ENCODE measurements around the gene GRID2. TPM values are rescaled to one million over a fixed set of nuclear protein-coding genes. Genes with fewer than 3 reads are reported as not detected.

The GRID2 gene
- total and polyA plus RNA-seq, 9 of the 15 experiments (the other 6 are each of a cell fraction or from before 2014, with no cell fraction given), result 0.04 TPM; not detected in 7

DNA sequence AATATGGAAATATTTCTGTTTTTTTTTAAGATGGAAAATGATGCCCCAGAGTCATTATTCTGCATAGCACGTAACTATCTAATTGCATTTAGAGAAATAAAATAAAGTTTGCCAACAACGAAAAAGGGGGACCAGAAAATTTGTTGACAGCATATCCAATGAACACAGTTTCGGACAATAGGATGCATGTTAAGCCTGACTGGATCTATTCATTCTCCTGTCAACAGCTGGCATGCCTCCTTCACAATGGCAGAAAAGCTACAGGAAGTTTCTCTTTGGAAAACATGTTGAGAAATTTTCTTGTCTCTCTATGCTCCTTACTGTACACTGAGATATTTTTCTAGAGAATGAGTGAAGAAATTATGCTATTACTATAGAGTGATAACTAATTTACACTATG, 262.5 kb downstream of the GRID2 start:
- WGBS (ENCODE audit: insufficient coverage, low coverage, missing lambda C conversion rate), result 0% methylated on average over 3 of the region's 3 CpGs

More for the DNA sequence above, 262.5 kb downstream of the GRID2 start:
- ATAC-seq, result no peak
- Histone ChIP-seq H3K4me1 (replicated peaks in 1 of 2; ENCODE audit: control insufficient read depth in 2 of 2, insufficient read depth in 2 of 2, low read length in 2 of 2) (no peaks in the 10 kb centered on the region), H2AFZ (ENCODE audit: low read depth, low read length) (no peak overlapping the region), H3K36me3 (ENCODE audit: control insufficient read depth, insufficient read depth, low read length) (no peaks in the 10 kb centered on the region), H3K9me3 (replicated peaks; ENCODE audit: control insufficient read depth, insufficient read depth, low read depth, low read length) (no peaks in the 10 kb centered on the region), H3K4me3 (no peak overlapping the region), H3K9ac (ENCODE audit: insufficient read depth in 1 of 2, low read depth in 2 of 2, low read length in 2 of 2) (no peak overlapping the region), H3K27me3 (ENCODE audit: control insufficient read depth in 2 of 2, insufficient read depth in 2 of 2, low read length in 2 of 2) (no peaks in the 10 kb centered on the region), H3K9me1 (ENCODE audit: control insufficient read depth, insufficient read depth, low read length) (no peaks in the 10 kb centered on the region), H3K79me2 (ENCODE audit: control insufficient read depth, insufficient read depth, low read length) (no peaks in the 10 kb centered on the region), H3K4me2 (ENCODE audit: insufficient read depth, low read length) (no peak overlapping the region), H3K27ac (ENCODE audit: extremely low read depth, low read depth, low read length) (no peak overlapping the region), H4K20me1 (replicated peaks; ENCODE audit: control insufficient read depth, insufficient read depth, low read length) (no peaks in the 10 kb centered on the region)
- in situ Hi-C loops (cut with MboI) (no loop called here), intact Hi-C loops (cut with micrococcal nuclease) (no loop called here)
- no TSS peak for BruUV-seq (replicated peaks)
- FAIRE-seq, result no peak
- ChIA-PET POLR2A (no interaction called here), CTCF (ENCODE audit: low intra/inter-chr PET ratio) (interaction anchor here (0.6 kb wide), 1 partner anchor 80 kb away, joined by 3 read pairs; no protein-coding TSS in a partner anchor)
- TF ChIP-seq, protein P1, sequence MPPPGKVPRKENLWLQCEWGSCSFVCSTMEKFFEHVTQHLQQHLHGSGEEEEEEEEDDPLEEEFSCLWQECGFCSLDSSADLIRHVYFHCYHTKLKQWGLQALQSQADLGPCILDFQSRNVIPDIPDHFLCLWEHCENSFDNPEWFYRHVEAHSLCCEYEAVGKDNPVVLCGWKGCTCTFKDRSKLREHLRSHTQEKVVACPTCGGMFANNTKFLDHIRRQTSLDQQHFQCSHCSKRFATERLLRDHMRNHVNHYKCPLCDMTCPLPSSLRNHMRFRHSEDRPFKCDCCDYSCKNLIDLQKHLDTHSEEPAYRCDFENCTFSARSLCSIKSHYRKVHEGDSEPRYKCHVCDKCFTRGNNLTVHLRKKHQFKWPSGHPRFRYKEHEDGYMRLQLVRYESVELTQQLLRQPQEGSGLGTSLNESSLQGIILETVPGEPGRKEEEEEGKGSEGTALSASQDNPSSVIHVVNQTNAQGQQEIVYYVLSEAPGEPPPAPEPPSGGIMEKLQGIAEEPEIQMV (tag; conservative IDR thresholded peaks at IDR 0.05; ENCODE audit: low read depth), result no peak
- TF ChIP-seq ETV1 (tag; conservative IDR thresholded peaks at IDR 0.05; ENCODE audit: low read depth), result no peak
- no peak for TF ChIP-seq ASH1L (IDR thresholded peaks at IDR 0.05; ENCODE audit: borderline replicate concordance, low read depth, partially characterized antibody)
- TF ChIP-seq, protein P2, sequence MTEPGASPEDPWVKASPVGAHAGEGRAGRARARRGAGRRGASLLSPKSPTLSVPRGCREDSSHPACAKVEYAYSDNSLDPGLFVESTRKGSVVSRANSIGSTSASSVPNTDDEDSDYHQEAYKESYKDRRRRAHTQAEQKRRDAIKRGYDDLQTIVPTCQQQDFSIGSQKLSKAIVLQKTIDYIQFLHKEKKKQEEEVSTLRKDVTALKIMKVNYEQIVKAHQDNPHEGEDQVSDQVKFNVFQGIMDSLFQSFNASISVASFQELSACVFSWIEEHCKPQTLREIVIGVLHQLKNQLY (CRISPR knock-in tag; conservative IDR thresholded peaks at IDR 0.05), result no peak
- TF ChIP-seq SMAD2 (IDR thresholded peaks at IDR 0.05; ENCODE audit: low read depth, low read length), result no peak
- TF ChIP-seq, protein P3, sequence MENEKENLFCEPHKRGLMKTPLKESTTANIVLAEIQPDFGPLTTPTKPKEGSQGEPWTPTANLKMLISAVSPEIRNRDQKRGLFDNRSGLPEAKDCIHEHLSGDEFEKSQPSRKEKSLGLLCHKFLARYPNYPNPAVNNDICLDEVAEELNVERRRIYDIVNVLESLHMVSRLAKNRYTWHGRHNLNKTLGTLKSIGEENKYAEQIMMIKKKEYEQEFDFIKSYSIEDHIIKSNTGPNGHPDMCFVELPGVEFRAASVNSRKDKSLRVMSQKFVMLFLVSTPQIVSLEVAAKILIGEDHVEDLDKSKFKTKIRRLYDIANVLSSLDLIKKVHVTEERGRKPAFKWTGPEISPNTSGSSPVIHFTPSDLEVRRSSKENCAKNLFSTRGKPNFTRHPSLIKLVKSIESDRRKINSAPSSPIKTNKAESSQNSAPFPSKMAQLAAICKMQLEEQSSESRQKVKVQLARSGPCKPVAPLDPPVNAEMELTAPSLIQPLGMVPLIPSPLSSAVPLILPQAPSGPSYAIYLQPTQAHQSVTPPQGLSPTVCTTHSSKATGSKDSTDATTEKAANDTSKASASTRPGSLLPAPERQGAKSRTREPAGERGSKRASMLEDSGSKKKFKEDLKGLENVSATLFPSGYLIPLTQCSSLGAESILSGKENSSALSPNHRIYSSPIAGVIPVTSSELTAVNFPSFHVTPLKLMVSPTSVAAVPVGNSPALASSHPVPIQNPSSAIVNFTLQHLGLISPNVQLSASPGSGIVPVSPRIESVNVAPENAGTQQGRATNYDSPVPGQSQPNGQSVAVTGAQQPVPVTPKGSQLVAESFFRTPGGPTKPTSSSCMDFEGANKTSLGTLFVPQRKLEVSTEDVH (IDR thresholded peaks at IDR 0.05; ENCODE audit: low read depth, partially characterized antibody), result no peak
- no peak for TF ChIP-seq ADNP (tag; IDR thresholded peaks at IDR 0.05)
- TF ChIP-seq MED1 (CRISPR knock-in tag; IDR thresholded peaks at IDR 0.05; ENCODE audit: borderline replicate concordance), result no peak
- no peak for TF ChIP-seq RNF2 (IDR thresholded peaks at IDR 0.05)
- TF ChIP-seq LEF1 (IDR thresholded peaks at IDR 0.05), result no peak
- TF ChIP-seq FOXA1 (IDR thresholded peaks at IDR 0.05; ENCODE audit: borderline replicate concordance), result no peak
- no peak for DNase-seq (ENCODE audit: extremely low read depth in 1 of 4, low spot score in 3 of 4)
